T-helper 2 cell (primary cell): Measurements from ENCODE around the gene C3orf20.
A peak's percentile ranks its signal among the peaks of the same experiment; 100 is the strongest.
"Not testable (repeated sequence)": the region's sequence is repeated elsewhere in the genome, so short reads cannot be mapped to it uniquely, and the experiment has no call there.

Experiments used
- DNase-seq, 5 experiments: peaks; one replicate each; pipeline versions ENCODE4 v3.0.0 to v3.0.0-alpha.2; 2012 to 2022

C3orf20 gene

DNA sequence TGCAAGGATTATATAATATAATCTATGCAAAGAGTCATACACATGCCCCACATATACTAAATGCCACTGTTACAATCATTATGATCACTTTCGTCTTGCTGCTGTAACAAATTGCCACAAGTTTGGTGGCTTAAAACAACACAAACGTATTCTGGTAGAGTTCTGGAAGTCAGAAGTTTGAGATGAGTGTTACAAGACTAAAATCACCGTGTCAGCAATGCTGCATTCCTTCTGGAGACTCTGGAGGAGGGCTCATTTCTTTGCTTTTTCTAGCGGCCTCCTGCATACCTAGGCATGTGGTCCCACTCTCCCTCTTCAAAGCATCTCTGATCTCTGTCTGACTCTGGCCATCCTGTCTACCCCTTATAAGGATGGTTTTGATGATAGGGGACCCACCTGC, 24.7 kb upstream of the C3orf20 start:
- DNase-seq, result no peak

DNA sequence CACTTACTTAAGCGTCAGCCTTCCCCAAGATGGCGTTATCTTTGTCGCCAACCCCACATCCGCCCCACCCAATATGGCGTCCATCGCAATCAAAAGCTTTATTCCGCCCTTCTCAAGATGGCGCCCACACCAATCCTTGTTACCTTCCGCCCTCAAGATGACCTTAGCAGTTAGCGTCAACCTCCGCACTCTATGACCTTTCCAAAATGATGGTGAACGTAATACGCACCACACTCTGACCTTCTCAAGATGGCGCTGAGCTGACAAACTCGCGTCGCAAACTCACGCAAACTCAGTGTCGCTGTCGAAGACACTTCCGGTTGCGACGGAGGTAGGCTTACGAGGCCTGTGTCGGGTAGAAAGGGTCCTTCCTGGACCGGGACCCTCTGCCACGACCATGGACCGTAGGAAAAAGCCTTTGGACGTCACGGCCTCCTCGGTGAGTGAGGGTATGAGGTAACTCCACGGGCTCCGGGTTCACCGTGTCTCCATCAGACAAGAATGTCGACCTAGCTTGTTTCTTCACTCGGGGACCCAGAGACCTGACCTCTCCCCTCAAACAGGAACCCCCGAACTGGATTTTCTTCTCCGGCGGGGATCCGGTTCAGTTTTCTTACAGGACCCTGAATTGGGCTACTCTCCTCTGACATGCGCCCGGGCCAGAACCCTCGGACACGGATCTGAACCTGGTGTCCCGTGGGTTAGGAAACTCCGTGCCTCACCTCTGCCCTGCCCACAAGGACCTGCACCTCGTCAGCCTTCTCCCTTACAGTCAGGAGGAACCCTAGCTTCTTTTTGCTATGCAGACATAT, 23.3 kb upstream of the C3orf20 start, which contains the start of gene CCDC174:
Gene CCDC174 (plus strand): TSS at position 323 of the 812 bp plus-strand sequence. CDS start 75 bp downstream, at position 398.
- peak; percentile 77 to 100 (median 92) for DNase-seq

DNA sequence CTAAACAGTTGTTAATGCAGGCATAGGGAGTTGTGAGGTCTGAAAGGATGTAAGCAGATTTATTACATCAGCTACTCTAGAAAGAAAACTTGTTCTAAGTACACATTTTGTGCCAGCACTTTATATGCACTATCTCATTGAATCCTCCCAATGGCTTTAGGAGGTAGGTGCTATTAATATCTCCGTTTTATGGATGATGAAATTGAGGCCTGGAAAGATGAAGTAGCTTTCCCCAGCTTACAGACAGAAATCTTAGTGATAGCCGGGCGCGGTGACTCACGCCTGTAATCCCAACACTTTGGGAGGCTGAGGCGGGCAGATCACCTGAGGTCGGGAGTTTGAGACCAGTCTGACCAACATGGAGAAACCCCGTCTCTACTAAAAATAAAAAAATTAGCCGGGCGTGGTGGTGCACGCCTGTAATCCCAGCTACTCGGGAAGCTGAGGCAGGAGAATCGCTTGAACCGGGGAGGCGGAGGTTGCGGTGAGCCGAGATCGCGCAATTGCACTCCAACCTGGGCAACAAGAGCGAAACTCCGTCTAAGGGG, 22.5 kb upstream of the C3orf20 start:
- DNase-seq, result not testable (repeated sequence)

DNA sequence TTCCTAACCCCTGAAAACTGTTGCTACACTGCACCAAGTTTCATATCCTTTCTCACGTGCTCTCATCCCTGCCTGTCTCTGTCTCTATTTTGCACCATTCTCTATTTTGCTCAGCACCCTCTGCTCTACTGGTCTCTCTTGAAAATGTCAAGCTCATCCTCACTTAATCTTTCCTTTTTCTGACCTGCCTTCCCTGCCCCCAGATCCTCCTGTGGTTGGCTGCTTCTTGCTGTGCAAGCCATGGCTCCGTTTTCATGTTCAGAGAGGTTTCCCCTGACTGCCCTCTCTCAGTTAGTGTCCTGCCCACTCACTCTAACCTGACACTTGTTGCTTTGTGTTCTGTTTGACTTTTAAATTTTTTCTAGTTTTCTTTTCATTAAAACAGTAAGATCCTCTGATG, 17.4 kb upstream of the C3orf20 start:
- DNase-seq, result no peak

- no peak for DNase-seq
Observed at GRCh38 chr3:14658978-14659377, 16.0 kb upstream of the C3orf20 start.

GRCh38 chr3:14660942-14661341, 14.0 kb upstream of the C3orf20 start:
- no peak for DNase-seq

DNA sequence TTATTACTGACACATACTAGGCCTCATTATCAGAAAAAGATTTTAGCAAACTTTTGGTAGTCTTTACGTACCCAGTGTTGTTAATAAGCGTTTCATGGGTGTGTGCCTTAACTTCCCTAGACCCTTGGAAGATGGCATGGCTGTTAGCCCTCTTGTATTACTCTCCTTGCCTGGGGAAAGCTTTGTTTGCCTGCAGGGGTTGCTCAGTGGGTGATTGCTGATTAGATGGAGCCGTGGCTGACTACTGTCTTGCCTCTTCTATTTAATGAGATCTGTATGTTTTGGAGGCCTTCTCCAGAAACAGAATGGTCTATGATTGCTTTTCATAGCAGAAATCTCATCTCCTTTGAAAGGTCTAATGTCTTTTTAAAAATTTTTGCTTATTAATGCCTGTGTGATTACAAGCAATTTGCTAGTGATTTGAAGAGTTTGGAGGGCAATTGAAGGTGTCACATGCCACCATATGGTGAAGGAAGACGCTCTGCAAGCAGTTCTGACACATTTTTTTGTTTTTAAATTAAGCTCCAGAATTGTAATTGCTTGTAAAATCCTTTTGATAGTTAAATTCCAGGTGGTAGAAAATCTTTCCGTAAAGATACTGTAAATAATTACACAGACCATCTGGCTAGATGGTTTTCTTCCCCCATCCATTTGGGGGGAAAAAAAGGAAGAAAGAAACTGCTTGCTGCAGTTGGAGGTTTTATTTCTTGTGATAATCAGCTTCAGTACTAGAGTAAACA, 11.4 kb upstream of the C3orf20 start:
- no peak for DNase-seq

GRCh38 chr3:14664170-14664569, 10.8 kb upstream of the C3orf20 start:
- no peak for DNase-seq

GRCh38 chr3:14672588-14672987, 2.4 kb upstream of the C3orf20 start:
- no peak for DNase-seq

- DNase-seq, result no peak
Observed at GRCh38 chr3:14676881-14677280, 1.9 kb downstream of the C3orf20 start.

DNA sequence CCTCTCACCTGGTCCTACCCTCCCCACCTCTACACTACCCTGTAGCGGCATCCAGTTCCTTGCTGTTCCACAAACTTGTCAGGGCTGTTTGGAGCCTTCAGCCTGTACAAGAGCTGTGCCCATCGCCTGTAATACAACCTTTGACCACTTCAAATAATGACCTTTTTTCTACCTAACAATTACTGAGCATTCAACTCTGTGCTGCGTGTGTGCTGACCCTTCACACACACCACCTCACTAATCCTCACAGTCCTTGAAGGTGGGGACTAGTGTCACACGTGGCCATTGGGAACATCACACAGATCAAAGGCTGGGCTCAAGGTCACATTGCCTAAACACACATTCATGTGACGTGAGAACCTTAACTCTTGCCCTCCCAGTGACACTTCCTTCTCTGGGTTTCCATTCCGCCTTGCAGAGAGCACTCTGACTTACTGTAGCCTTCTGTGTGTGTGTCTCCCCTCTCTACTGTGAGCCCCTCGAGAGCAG, 3.1 kb downstream of the C3orf20 start:
- DNase-seq, result no peak

DNA sequence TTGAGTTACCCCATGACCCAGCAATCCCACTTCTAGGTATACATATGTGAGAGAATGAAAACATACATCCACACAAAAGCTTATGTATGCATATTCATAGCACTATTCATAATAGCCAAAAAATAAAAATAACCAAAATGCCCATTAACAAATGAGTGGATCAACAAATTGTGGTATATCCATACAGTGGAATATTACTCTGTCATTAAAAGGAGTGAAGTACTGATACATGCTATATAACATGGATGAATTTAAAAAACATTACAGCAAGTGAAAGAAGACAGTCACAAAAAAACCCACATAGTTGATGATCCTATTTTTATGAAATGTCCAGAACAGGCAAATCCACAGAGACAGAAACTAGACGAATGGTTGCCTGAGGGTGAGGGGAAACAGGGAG, 5.2 kb downstream of the C3orf20 start:
- no peak for DNase-seq

DNA sequence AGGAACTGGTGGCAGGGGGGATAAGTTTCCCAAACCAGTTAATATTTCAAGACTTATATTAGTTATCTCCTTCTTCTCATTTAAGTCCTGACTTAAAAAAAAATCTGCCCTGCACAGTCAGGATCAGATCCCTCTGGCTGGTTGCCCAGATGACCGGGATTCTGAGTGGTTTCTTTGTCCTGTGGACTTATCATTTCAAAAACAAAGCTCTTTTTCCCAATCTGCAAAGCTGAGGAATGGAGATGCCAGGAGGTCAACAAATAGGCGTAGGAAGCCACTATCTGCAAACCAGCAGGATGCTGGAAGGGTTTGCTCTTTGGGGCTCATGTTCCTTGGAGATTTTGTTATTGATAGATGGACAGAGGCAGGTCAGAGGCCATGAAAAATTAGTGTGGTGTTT, 5.8 kb downstream of the C3orf20 start:
- DNase-seq, result no peak

DNA sequence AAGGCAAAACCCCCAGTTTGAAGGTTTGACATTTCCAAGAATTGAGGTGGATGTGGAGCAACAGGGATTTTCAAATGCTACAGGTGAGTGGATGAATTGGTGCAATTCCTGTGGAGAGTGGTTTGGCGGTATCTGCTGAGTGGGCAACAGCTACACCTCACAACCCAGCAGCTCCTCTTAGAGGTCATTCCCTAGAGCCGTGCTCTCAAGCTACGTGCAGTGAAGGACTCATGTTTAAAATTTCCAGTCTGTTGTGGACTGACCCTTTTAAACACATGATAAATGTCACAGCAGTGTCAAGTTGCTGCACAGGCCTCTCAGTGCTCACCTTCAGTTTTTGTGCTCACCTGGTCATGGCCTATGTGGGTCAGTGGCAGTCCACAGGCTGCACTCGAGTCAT, 9.5 kb downstream of the C3orf20 start:
- DNase-seq, result no peak

- DNase-seq, result no peak
Observed at GRCh38 chr3:14685179-14685578, 10.2 kb downstream of the C3orf20 start.

GRCh38 chr3:14687360-14687759, 12.4 kb downstream of the C3orf20 start:
- no peak for DNase-seq

DNA sequence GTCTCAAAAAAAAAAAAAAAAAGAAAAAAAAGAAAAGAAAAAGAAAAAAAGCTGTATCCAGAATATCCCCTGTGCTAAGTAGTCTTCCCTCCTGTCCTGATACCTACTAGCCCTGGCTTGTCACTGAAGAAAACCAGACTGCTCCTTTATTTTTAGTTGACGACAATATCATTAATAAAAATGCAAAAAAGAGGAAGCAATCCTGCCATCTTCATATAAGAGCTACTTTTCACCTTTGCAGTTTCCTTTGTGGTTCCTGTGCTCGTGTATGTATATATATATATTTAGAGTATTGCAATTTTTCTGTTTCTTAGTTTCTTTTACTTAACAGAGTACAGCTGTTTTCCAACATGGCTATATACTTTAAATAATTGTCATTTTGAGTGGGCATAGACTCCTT, 13.6 kb downstream of the C3orf20 start:
- no peak for DNase-seq

GRCh38 chr3:14689247-14689980, 14.5 kb downstream of the C3orf20 start:
- no peak for DNase-seq

GRCh38 chr3:14691239-14691638, 16.3 kb downstream of the C3orf20 start:
- DNase-seq, result no peak

GRCh38 chr3:14691719-14692118, 16.8 kb downstream of the C3orf20 start:
- no peak for DNase-seq

GRCh38 chr3:14698601-14699244, 23.8 kb downstream of the C3orf20 start:
- no peak for DNase-seq

- DNase-seq, result no peak
Observed at GRCh38 chr3:14699643-14700042, 24.7 kb downstream of the C3orf20 start.
